B cell (primary cell): ENCODE measurements around the gene TFAP2C. TPM values are rescaled to one million over a fixed set of nuclear protein-coding genes. Genes with fewer than 3 reads are reported as not detected.

Source experiments
- ATAC-seq: fragments of 200-7000 bp; cut with Tn5 transposase; one replicate; pipeline ENCODE4 v1.10.0; 2021; ENCODE audit warnings: low read depth, mild to moderate bottlenecking, moderate number of reproducible peaks, moderate library complexity
- CTCF ChIA-PET: fragments of 350-600 bp; sonication (Branson Sonifier 250); formaldehyde crosslinking; loops from one replicate; lab custom pipeline; 2021; ENCODE audit warnings: antibody characterized with exemption, inconsistent platforms; lab: Charles Lee
- POLR2A ChIA-PET: fragments of 350-600 bp; sonication (Branson Sonifier 250); formaldehyde crosslinking; loops from one replicate; lab custom pipeline; 2021; ENCODE audit warnings: antibody characterized with exemption; lab: Charles Lee
- DNase-seq: peaks from one replicate; pipeline ENCODE4 v3.0.0; 2013
- H2AFZ ChIP-seq: 2 replicates; pipeline ENCODE4 v1.6.1; 2012; ENCODE audit warnings: mild to moderate bottlenecking, low read depth, low read length; ENCODE audit not compliant: insufficient read depth, poor library complexity, severe bottlenecking
- H3K27ac ChIP-seq, 2 donors: 1 replicate in 1 of 2; 2 replicates in 1 of 2; pipeline ENCODE4 v1.5.1; 2012 to 2013; ENCODE audit warnings: low read length in 2 of 2, mild to moderate bottlenecking in 2 of 2, moderate library complexity in 1 of 2
- H3K27me3 ChIP-seq, 4 experiments: fragments of 200-600 bp in 1 of 4; sonication (generic) in 1 of 4; replicated peaks in 1 of 4; 1 replicate in 2 of 4; 2 replicates in 2 of 4; pipeline versions ENCODE4 v1.6.1 to v1.7.0; 2013 to 2016; ENCODE audit warnings: low read length in 3 of 4, mild to moderate bottlenecking in 2 of 4, mixed read lengths in 1 of 4, moderate library complexity in 1 of 4; ENCODE audit not compliant: insufficient read depth in 4 of 4, control insufficient read depth in 3 of 4; ENCODE audit errors: control extremely low read depth in 1 of 4
- H3K36me3 ChIP-seq, 2 experiments: replicated peaks in 1 of 2; 1 replicate in 1 of 2; 2 replicates in 1 of 2; pipeline versions ENCODE4 v1.6.1 to v1.7.1; 2013; ENCODE audit warnings: low read length in 1 of 2; ENCODE audit not compliant: insufficient read depth in 2 of 2, control insufficient read depth in 1 of 2; ENCODE audit errors: control extremely low read depth in 1 of 2, extremely low read depth in 1 of 2
- H3K4me1 ChIP-seq, 2 donors: fragments of 200-600 bp in 1 of 2; sonication (generic) in 1 of 2; 1 replicate in 1 of 2; 2 replicates in 1 of 2; pipeline versions ENCODE4 v1.5.1 to v1.6.1; 2013 to 2017; ENCODE audit warnings: low read length in 2 of 2; ENCODE audit not compliant: control insufficient read depth in 2 of 2, insufficient read depth in 2 of 2
- H3K4me2 ChIP-seq: replicated peaks from 2 replicates; pipeline ENCODE3; 2012; ENCODE audit warnings: mild to moderate bottlenecking, low read depth, low read length; ENCODE audit not compliant: poor library complexity, severe bottlenecking
- H3K4me3 ChIP-seq, 5 experiments: fragments of 200-600 bp in 1 of 5; sonication (generic) in 1 of 5; 1 replicate in 3 of 5; 2 replicates in 2 of 5; pipeline versions ENCODE4 v1.5.1 to v1.7.0; 2011 to 2016; ENCODE audit warnings: low read length in 4 of 5, mild to moderate bottlenecking in 4 of 5, low read depth in 2 of 5, control low read depth in 1 of 5, moderate library complexity in 1 of 5; ENCODE audit not compliant: insufficient read depth in 1 of 5; ENCODE audit errors: control extremely low read depth in 1 of 5, extremely low read depth in 1 of 5
- H3K79me2 ChIP-seq: fragments of 200-600 bp; sonication (generic); one replicate; pipeline ENCODE4 v1.6.0; 2016; ENCODE audit warnings: low read length; ENCODE audit not compliant: control insufficient read depth, insufficient read depth
- H3K9ac ChIP-seq: fragments of 200-600 bp; sonication (generic); 2 replicates; pipeline ENCODE4 v1.6.1; 2017; ENCODE audit warnings: mild to moderate bottlenecking, low read length, moderate library complexity
- H3K9me3 ChIP-seq, 3 donors: one replicate each; pipeline versions ENCODE4 v1.6.1 to v1.7.1; 2013; ENCODE audit warnings: low read length in 2 of 3; ENCODE audit not compliant: control insufficient read depth in 2 of 3, insufficient read depth in 1 of 3; ENCODE audit errors: control extremely low read depth in 1 of 3
- H4K20me1 ChIP-seq: 2 replicates; pipeline ENCODE4 v1.6.0; 2012; ENCODE audit warnings: mild to moderate bottlenecking, low read length; ENCODE audit not compliant: insufficient read depth, control insufficient read depth, poor library complexity, severe bottlenecking
- H3K27ac Mint-ChIP-seq: one replicate; pipeline ENCODE4 v1.8.0; 2021; ENCODE audit warnings: mixed read lengths
- H3K27me3 Mint-ChIP-seq: one replicate; pipeline ENCODE4 v1.8.0; 2021; ENCODE audit warnings: mixed read lengths
- H3K4me1 Mint-ChIP-seq: one replicate; pipeline ENCODE4 v1.8.0; 2021; ENCODE audit warnings: mixed read lengths
- H3K4me3 Mint-ChIP-seq: one replicate; pipeline ENCODE4 v1.8.0; 2021; ENCODE audit warnings: mixed read lengths
- H3K9me3 Mint-ChIP-seq: one replicate; pipeline ENCODE4 v1.8.0; 2022; ENCODE audit warnings: mixed read lengths; ENCODE audit not compliant: insufficient read depth
- CTCF ChIP-seq: fragments of 200-600 bp; IDR thresholded peaks from one replicate; pipeline ENCODE4 v1.8.0; 2022; ENCODE audit warnings: antibody characterized with exemption, mild to moderate bottlenecking
- EZH2 ChIP-seq: IDR thresholded peaks from 2 replicates; pipeline ENCODE4 v1.6.1; 2012; ENCODE audit warnings: borderline replicate concordance, low read depth, mild to moderate bottlenecking, moderate library complexity, low read length; ENCODE audit not compliant: insufficient read depth, poor library complexity, severe bottlenecking
- WGBS: methylation state at CpG from one replicate; pipeline ENCODE4 v1.1.5; 2013; ENCODE audit warnings: missing lambda C conversion rate; ENCODE audit not compliant: insufficient coverage; 5-methylcytosine and 5-hydroxymethylcytosine counted together
- intact Hi-C: fragments of 100-400 bp; cut with micrococcal nuclease; formaldehyde crosslinking; loops from one replicate; pipeline ENCODE4 v1.10.0; 2022
- polyA plus RNA-seq: library from polyadenylated mRNA; depleted of rRNA; stranded (reverse); fragments of >200 nt; gene quantifications from 2 replicates; pipeline ENCODE4 v1.2.3, GENCODE V29; 2012
- total RNA-seq, 2 donors: library from RNA; stranded (reverse); fragments of 120-200 nt in 1 of 2; gene quantifications; 1 replicate in 1 of 2; 2 replicates in 1 of 2; pipeline versions ENCODE4 v1.2.3 to v1.2.4, GENCODE V29; 2013 to 2022

TFAP2C gene
- total and polyA plus RNA-seq, 2 donors (not counting 1 experiment from before 2014, with no cell fraction given): not detected

- intact Hi-C loops: no loop called here
- ATAC-seq (no peak), DNase-seq (no peak)
- Histone ChIP-seq H3K9ac (no peak overlapping the region), H3K27me3 (no peaks in the 10 kb centered on the region), H2AFZ (no peak overlapping the region), H4K20me1 (no peaks in the 10 kb centered on the region), H3K9me3 (no peaks in the 10 kb centered on the region), H3K4me1 (no peaks in the 10 kb centered on the region), H3K4me3 (no peak overlapping the region), H3K27ac (no peak overlapping the region), H3K4me2 (no peak overlapping the region), H3K36me3 (no peaks in the 10 kb centered on the region), H3K79me2 (no peaks in the 10 kb centered on the region)
- Mint-ChIP-seq H3K4me3 (no peak overlapping the region), H3K9me3 (no peaks in the 10 kb centered on the region), H3K27ac (no peak overlapping the region), H3K27me3 (peaks cover 3% of the 10 kb centered on the region), H3K4me1 (no peaks in the 10 kb centered on the region)
- CTCF ChIA-PET: no interaction called here
- TF ChIP-seq CTCF: no peak
- no peak for TF ChIP-seq EZH2
- 43% methylated on average over 1 of the region's 6 CpGs for WGBS
- POLR2A ChIA-PET: no interaction called here
Observed at GRCh38 chr20:56590888-56591287, 38.2 kb upstream of the TFAP2C start.

- ChIA-PET POLR2A (no interaction called here), CTCF (no interaction called here)
- no peaks in the 10 kb centered on the region for H3K9me3 Mint-ChIP-seq
- no peaks in the 10 kb centered on the region for H3K4me1 ChIP-seq
- no peaks in the 10 kb centered on the region for H3K4me1 Mint-ChIP-seq
- H3K36me3 ChIP-seq: no peaks in the 10 kb centered on the region
- ATAC-seq (no peak), DNase-seq (no peak)
- no peaks in the 10 kb centered on the region for H3K9me3 ChIP-seq
- no peaks in the 10 kb centered on the region for H3K27me3 ChIP-seq
- no peak overlapping the region for H3K9ac ChIP-seq
- H3K4me3 ChIP-seq: no peak overlapping the region
- intact Hi-C loops: no loop called here
- H3K4me2 ChIP-seq: no peak overlapping the region
- no peaks in the 10 kb centered on the region for H4K20me1 ChIP-seq
- H2AFZ ChIP-seq: no peak overlapping the region
- H3K27ac Mint-ChIP-seq: no peak overlapping the region
- H3K4me3 Mint-ChIP-seq: no peak overlapping the region
- H3K27me3 Mint-ChIP-seq: peaks cover 3% of the 10 kb centered on the region
- TF ChIP-seq EZH2 (no peak), CTCF (no peak)
- H3K27ac ChIP-seq: no peak overlapping the region
- H3K79me2 ChIP-seq: no peaks in the 10 kb centered on the region
Observed at GRCh38 chr20:56592211-56592610, 36.9 kb upstream of the TFAP2C start.
